GM18508 (cell line): ENCODE data around the gene TMEM184A.
"Not testable (repeated sequence)": the region's sequence is repeated elsewhere in the genome, so short reads cannot be mapped to it uniquely, and the experiment has no call there.

ENCODE experiments used
- ATAC-seq: cut with Tn5 transposase; IDR thresholded peaks from one replicate; pipeline ENCODE4 v1.9.1; 2021; ENCODE audit warnings: moderate number of reproducible peaks; ENCODE audit not compliant: insufficient read depth, unreplicated experiment

The TMEM184A gene

GRCh38 chr7:1591396-1591795 lies 35.4 kb upstream of the TMEM184A start:
- no peak for ATAC-seq

- ATAC-seq = no peak
Measured at GRCh38 chr7:1590887-1591286, 34.9 kb upstream of the TMEM184A start.

- no peak for ATAC-seq
Measured at GRCh38 chr7:1590476-1590875, 34.5 kb upstream of the TMEM184A start.

GRCh38 chr7:1588978-1589377 lies 33.0 kb upstream of the TMEM184A start:
- ATAC-seq = no peak

- ATAC-seq = no peak
Measured at GRCh38 chr7:1587738-1588137, 31.7 kb upstream of the TMEM184A start.

- ATAC-seq = no peak
Measured at GRCh38 chr7:1586827-1587705, 31.1 kb upstream of the TMEM184A start.

GRCh38 chr7:1586126-1586826 lies 30.3 kb upstream of the TMEM184A start:
- no peak for ATAC-seq

GRCh38 chr7:1585142-1585981 lies 29.4 kb upstream of the TMEM184A start:
- no peak for ATAC-seq

GRCh38 chr7:1584700-1585099 lies 28.7 kb upstream of the TMEM184A start:
- no peak for ATAC-seq

GRCh38 chr7:1583241-1583930 lies 27.4 kb upstream of the TMEM184A start:
- not testable (repeated sequence) for ATAC-seq

GRCh38 chr7:1580422-1581030 lies 24.5 kb upstream of the TMEM184A start:
- ATAC-seq = no peak

- ATAC-seq = no peak
Measured at GRCh38 chr7:1579481-1580421, 23.7 kb upstream of the TMEM184A start.

GRCh38 chr7:1578513-1578912 lies 22.5 kb upstream of the TMEM184A start:
- no peak for ATAC-seq

GRCh38 chr7:1576521-1577253 lies 20.7 kb upstream of the TMEM184A start:
- ATAC-seq = no peak

GRCh38 chr7:1575809-1576208 lies 19.8 kb upstream of the TMEM184A start:
- ATAC-seq = no peak

- ATAC-seq = no peak
Measured at GRCh38 chr7:1572111-1572822, 16.3 kb upstream of the TMEM184A start.

- ATAC-seq = peak; percentile 40
Measured at GRCh38 chr7:1569833-1570632, 14.0 kb upstream of the TMEM184A start, which contains the start of gene PSMG3. TSS of gene PSMG3 (minus strand) at chr7:1570032. CDS start at chr7:1569339, 693 bp downstream.
